Cardiac muscle cell (in vitro differentiated cells and primary cell): ENCODE data around the gene RNASEH2C. TPM values are rescaled to one million over a fixed set of nuclear protein-coding genes. Genes with fewer than 3 reads are reported as not detected.

Source experiments
- DNase-seq, 2 donors: peaks; one replicate each; pipeline versions ENCODE4 v3.0.0 to v3.0.0-alpha.2; 2010 to 2017; ENCODE audit warnings: low read depth in 1 of 2, low spot score in 1 of 2
- H3K27ac ChIP-seq: fragments of 200-600 bp; sonication (generic); 2 replicates; pipeline ENCODE4 v1.5.1; 2016
- H3K27me3 ChIP-seq: fragments of 200-600 bp; sonication (generic); 2 replicates; pipeline ENCODE4 v1.6.0; 2016; ENCODE audit warnings: control low read depth
- H3K36me3 ChIP-seq: fragments of 200-600 bp; sonication (generic); 2 replicates; pipeline ENCODE4 v1.5.1; 2016; ENCODE audit warnings: control low read depth
- H3K4me1 ChIP-seq: fragments of 200-600 bp; sonication (generic); 2 replicates; pipeline ENCODE4 v1.8.1; 2017; ENCODE audit warnings: low read depth, mild to moderate bottlenecking, mixed run types
- H3K4me3 ChIP-seq: fragments of 200-600 bp; sonication (generic); 2 replicates; pipeline ENCODE4 v1.5.1; 2016; ENCODE audit warnings: mild to moderate bottlenecking
- H3K9me3 ChIP-seq: fragments of 200-600 bp; sonication (generic); 2 replicates; pipeline ENCODE4 v1.5.1; 2017; ENCODE audit warnings: low read depth, mild to moderate bottlenecking, control low read depth
- polyA plus RNA-seq: library from polyadenylated mRNA; unstranded; fragments of >200 nt; fragmentation: Nextera tagmentation; extraction: Ambion mirVana; gene quantifications from 2 replicates; pipeline ENCODE4 v1.2.1, GENCODE V29; 2016
- total RNA-seq: library from RNA; depleted of rRNA; stranded (reverse); fragments of >200 nt; gene quantifications from 2 replicates; pipeline ENCODE4 v1.2.3, GENCODE V29; 2016
- TF ChIP-seq, protein P1 (sequence below): IDR thresholded peaks from 2 replicates; pipeline ENCODE4 v1.5.1; 2012; ENCODE audit warnings: low read depth, mild to moderate bottlenecking, low read length

Gene RNASEH2C
- total and polyA plus RNA-seq, 2 experiments from 2014 or later: 84.4 to 108 TPM

DNA sequence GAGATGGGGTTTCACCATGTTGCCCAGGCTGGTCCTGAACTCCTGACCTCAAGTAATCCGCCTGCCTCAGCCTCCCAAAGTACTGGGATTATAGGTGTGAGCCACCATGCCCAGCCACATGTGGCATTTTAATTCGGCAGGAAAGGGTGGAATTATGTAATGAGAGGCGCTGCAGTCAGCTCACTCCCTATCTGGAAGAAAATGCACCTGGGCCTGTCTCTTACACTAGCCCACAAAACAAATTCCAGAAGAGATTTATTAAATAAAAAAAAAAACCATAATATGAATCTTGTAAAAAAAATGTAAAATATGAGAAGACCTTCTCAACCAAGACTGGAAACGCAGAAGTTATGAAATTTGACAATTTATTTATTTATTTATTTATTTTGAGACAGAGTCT is 16.8 kb downstream of the RNASEH2C start:
- no peaks in the 10 kb centered on the region for H3K4me1 ChIP-seq
- TF ChIP-seq, protein P1, sequence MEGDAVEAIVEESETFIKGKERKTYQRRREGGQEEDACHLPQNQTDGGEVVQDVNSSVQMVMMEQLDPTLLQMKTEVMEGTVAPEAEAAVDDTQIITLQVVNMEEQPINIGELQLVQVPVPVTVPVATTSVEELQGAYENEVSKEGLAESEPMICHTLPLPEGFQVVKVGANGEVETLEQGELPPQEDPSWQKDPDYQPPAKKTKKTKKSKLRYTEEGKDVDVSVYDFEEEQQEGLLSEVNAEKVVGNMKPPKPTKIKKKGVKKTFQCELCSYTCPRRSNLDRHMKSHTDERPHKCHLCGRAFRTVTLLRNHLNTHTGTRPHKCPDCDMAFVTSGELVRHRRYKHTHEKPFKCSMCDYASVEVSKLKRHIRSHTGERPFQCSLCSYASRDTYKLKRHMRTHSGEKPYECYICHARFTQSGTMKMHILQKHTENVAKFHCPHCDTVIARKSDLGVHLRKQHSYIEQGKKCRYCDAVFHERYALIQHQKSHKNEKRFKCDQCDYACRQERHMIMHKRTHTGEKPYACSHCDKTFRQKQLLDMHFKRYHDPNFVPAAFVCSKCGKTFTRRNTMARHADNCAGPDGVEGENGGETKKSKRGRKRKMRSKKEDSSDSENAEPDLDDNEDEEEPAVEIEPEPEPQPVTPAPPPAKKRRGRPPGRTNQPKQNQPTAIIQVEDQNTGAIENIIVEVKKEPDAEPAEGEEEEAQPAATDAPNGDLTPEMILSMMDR: no peak
- peaks cover 11% of the 10 kb centered on the region for H3K27me3 ChIP-seq
- H3K9me3 ChIP-seq: no peaks in the 10 kb centered on the region
- DNase-seq: no peak
- H3K4me3 ChIP-seq: no peak overlapping the region
- H3K36me3 ChIP-seq: no peaks in the 10 kb centered on the region
- H3K27ac ChIP-seq: no peak overlapping the region

DNA sequence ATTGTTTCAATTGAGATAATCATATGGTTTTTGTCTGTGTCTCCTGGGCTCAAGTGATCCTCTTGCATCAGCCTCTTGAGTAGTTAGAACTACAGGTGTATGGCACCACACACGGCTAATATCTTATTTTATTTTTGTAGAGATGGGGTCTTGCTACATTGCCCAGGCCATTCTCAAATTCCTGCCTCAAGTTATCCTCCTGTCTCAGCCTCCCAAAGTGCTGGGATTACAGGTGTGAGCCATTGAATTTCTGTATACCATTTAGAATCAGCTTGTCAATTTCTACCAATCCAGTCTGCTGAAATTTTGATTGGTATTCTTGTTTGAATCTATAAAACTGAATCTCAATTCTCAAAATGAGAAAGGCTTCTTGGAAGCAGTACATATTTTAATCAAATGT is 18.9 kb downstream of the RNASEH2C start:
- TF ChIP-seq, protein P1: no peak
- no peak overlapping the region for H3K4me3 ChIP-seq
- DNase-seq: no peak
- H3K27me3 ChIP-seq: peaks cover 11% of the 10 kb centered on the region
- no peaks in the 10 kb centered on the region for H3K9me3 ChIP-seq
- no peaks in the 10 kb centered on the region for H3K4me1 ChIP-seq
- no peaks in the 10 kb centered on the region for H3K36me3 ChIP-seq
- no peak overlapping the region for H3K27ac ChIP-seq

DNA sequence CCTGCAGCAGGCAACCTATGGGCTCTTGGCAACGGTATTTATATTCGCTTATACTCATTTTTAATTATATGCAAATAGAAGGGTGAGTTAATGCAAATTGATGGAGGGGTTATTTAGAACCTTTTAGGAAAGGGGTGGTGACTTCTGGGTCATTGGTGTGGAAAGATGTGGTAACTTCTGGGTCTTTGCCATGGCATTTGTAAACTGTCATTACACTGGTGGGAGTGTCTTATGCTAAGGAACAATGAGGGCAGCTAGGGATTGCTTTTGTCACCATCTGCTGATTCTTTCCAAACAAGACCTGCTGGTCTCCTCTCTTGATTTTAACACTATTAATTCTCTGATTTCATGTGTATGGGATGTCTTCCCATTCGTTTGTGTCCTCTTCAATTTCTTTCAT is 20.2 kb downstream of the RNASEH2C start:
- Histone ChIP-seq H3K4me1 (no peaks in the 10 kb centered on the region), H3K27me3 (peaks cover 11% of the 10 kb centered on the region), H3K27ac (no peak overlapping the region), H3K36me3 (no peaks in the 10 kb centered on the region), H3K9me3 (no peaks in the 10 kb centered on the region), H3K4me3 (no peak overlapping the region)
- TF ChIP-seq, protein P1: no peak
- no peak for DNase-seq

DNA sequence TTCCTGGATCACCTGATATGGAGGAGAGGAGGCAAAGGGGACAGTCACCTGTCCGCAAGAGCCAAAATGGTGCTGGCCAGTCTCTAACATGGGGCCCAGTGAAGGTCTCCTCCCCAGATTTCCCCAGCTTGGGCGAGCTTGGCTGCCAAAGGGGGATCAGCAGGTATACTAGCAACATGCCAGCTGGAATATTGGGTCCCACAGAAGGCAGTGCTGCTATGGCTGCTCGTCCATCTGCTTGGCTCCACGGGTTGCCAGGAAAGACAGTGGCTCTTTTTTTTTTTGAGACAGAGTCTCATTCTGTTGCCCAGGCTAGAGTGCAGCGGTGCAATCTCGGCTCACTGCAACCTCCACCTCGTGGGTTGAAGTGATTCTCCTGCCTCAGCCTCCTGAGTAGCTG is 21.3 kb downstream of the RNASEH2C start:
- no peaks in the 10 kb centered on the region for H3K9me3 ChIP-seq
- no peak overlapping the region for H3K4me3 ChIP-seq
- no peak overlapping the region for H3K27ac ChIP-seq
- DNase-seq: no peak
- TF ChIP-seq, protein P1: no peak
- no peaks in the 10 kb centered on the region for H3K4me1 ChIP-seq
- no peaks in the 10 kb centered on the region for H3K36me3 ChIP-seq
- peaks cover 9% of the 10 kb centered on the region for H3K27me3 ChIP-seq

DNA sequence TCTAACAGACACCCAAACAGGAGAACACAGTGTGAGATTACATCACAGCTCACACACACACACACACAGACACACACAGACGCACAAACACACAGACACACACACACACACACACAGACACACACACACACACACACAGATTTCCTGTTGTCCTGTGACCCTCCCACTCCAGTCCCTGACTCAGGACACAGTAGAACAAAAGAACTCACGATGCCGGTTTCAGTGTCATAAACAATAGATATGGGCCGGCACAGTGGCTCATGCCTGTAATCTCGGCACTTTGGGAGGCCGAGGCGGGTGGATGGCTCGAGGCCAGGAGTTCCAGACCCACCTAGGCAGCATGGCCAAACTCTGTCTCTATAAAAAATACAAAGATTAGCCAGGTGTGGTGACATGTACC is 22.4 kb downstream of the RNASEH2C start:
- Histone ChIP-seq H3K27ac (no peak overlapping the region), H3K27me3 (peaks cover 4% of the 10 kb centered on the region), H3K9me3 (no peaks in the 10 kb centered on the region), H3K36me3 (no peaks in the 10 kb centered on the region), H3K4me3 (no peak overlapping the region), H3K4me1 (no peaks in the 10 kb centered on the region)
- TF ChIP-seq, protein P1: no peak
- DNase-seq: peak in 1 of 2 donors; percentile 42
